ENCODE measurements around the gene KIF3A. TPM values are rescaled to one million over a fixed set of nuclear protein-coding genes. Genes with fewer than 3 reads are reported as not detected.
A peak's percentile ranks its signal among the peaks of the same experiment; 100 is the strongest.

The KIF3A gene
- 9.2 and 9.8 TPM in 2 replicates for total RNA-seq

GRCh38 chr5:132736853-132737833 lies at the start of gene KIF3A:
Gene KIF3A, minus strand, starts transcription at chr5:132737546. Its CDS starts 127 bp downstream, at chr5:132737419.
- no peaks in the 10 kb centered on the region for H3K9me3 Mint-ChIP-seq
- H3K27ac Mint-ChIP-seq, result peak within 1 kb of the TSS; percentile 87
- H3K36me3 Mint-ChIP-seq (ENCODE audit: low read depth), result peaks cover 14% of the 10 kb centered on the region
- DNase-seq (peak; percentile 98), ATAC-seq (ENCODE audit: low read depth) (peak; percentile 92)
- CTCF ChIA-PET, result interaction anchor here (0.8 to 1.6 kb wide), 3 partner anchors 10 to 351 kb away, joined by 3 to 5 read pairs (median 4); partner anchors contain the start of gene CCNI2
- H3K4me1 Mint-ChIP-seq, result peaks cover 18% of the 10 kb centered on the region
- no peak for TF ChIP-seq CTCF (IDR thresholded peaks at IDR 0.05)
- intact Hi-C loops (cut with micrococcal nuclease), result loop anchor here (1.0 to 5.0 kb wide), 7 partner anchors 10 to 226 kb away; partner anchors contain the start of genes AFF4, CCNI2, GDF9 and SEPTIN8
- POLR2A ChIA-PET, result interaction anchor here (0.5 to 1.8 kb wide), 11 partner anchors 10 to 1474 kb away, joined by 3 to 11 read pairs (median 4); partner anchors contain the start of genes AFF4, CCNI2, HSPA4 and SEPTIN8
- H3K4me3 Mint-ChIP-seq, result peak within 1 kb of the TSS; percentile 90
- H3K27me3 Mint-ChIP-seq, result peaks cover 5% of the 10 kb centered on the region

GRCh38 chr5:132787076-132787475 lies 49.7 kb upstream of the KIF3A start:
- ChIA-PET CTCF (no interaction called here), POLR2A (no interaction called here)
- Mint-ChIP-seq H3K27me3 (peaks cover 28% of the 10 kb centered on the region), H3K9me3 (no peaks in the 10 kb centered on the region), H3K4me1 (no peaks in the 10 kb centered on the region), H3K36me3 (ENCODE audit: low read depth) (no peaks in the 10 kb centered on the region), H3K4me3 (no peak overlapping the region), H3K27ac (no peak overlapping the region)
- no peak for TF ChIP-seq CTCF (IDR thresholded peaks at IDR 0.05)
- DNase-seq (no peak), ATAC-seq (ENCODE audit: low read depth) (no peak)
- intact Hi-C loops (cut with micrococcal nuclease), result no loop called here

- CTCF ChIA-PET, result interaction anchor here (0.6 kb wide), 1 partner anchor 159 kb away, joined by 3 read pairs; no protein-coding TSS in a partner anchor
Observed at GRCh38 chr5:132785864-132786263, 48.5 kb upstream of the KIF3A start.

GRCh38 chr5:132785365-132785764 lies 48.0 kb upstream of the KIF3A start:
- Mint-ChIP-seq H3K27me3 (peaks cover 34% of the 10 kb centered on the region), H3K4me1 (no peaks in the 10 kb centered on the region), H3K27ac (no peak overlapping the region), H3K9me3 (no peaks in the 10 kb centered on the region), H3K36me3 (ENCODE audit: low read depth) (no peaks in the 10 kb centered on the region), H3K4me3 (no peak overlapping the region)
- ChIA-PET POLR2A (no interaction called here), CTCF (interaction anchor here (0.6 kb wide), 1 partner anchor 160 kb away, joined by 3 read pairs; no protein-coding TSS in a partner anchor)
- ATAC-seq (ENCODE audit: low read depth) (no peak), DNase-seq (no peak)
- no peak for TF ChIP-seq CTCF (IDR thresholded peaks at IDR 0.05)
- intact Hi-C loops (cut with micrococcal nuclease), result no loop called here

More at GRCh38 chr5:132785864-132786263, 48.5 kb upstream of the KIF3A start:
- ATAC-seq (ENCODE audit: low read depth) (no peak), DNase-seq (no peak)
- H3K4me1 Mint-ChIP-seq, result no peaks in the 10 kb centered on the region
- H3K27me3 Mint-ChIP-seq, result peaks cover 33% of the 10 kb centered on the region
- no peaks in the 10 kb centered on the region for H3K9me3 Mint-ChIP-seq
- no peak overlapping the region for H3K27ac Mint-ChIP-seq
- H3K36me3 Mint-ChIP-seq (ENCODE audit: low read depth), result no peaks in the 10 kb centered on the region
- no peak for TF ChIP-seq CTCF (IDR thresholded peaks at IDR 0.05)
- POLR2A ChIA-PET, result no interaction called here
- intact Hi-C loops (cut with micrococcal nuclease), result no loop called here
- no peak overlapping the region for H3K4me3 Mint-ChIP-seq

- H3K27ac Mint-ChIP-seq, result no peak overlapping the region
- no peaks in the 10 kb centered on the region for H3K36me3 Mint-ChIP-seq (ENCODE audit: low read depth)
- no peak for ATAC-seq (ENCODE audit: low read depth)
- H3K9me3 Mint-ChIP-seq, result no peaks in the 10 kb centered on the region
- no peak overlapping the region for H3K4me3 Mint-ChIP-seq
- no peak for TF ChIP-seq CTCF (IDR thresholded peaks at IDR 0.05)
- no peak for DNase-seq
- intact Hi-C loops (cut with micrococcal nuclease), result no loop called here
- POLR2A ChIA-PET, result no interaction called here
- peaks cover 9% of the 10 kb centered on the region for H3K4me1 Mint-ChIP-seq
- CTCF ChIA-PET, result interaction anchor here (1.0 kb wide), 1 partner anchor 38 kb away, joined by 4 read pairs; no protein-coding TSS in a partner anchor
- peaks cover 50% of the 10 kb centered on the region for H3K27me3 Mint-ChIP-seq
Observed at GRCh38 chr5:132782101-132782500, 44.8 kb upstream of the KIF3A start.
